ENCODE measurements around the gene LRRC42.

LRRC42 gene, protein sequence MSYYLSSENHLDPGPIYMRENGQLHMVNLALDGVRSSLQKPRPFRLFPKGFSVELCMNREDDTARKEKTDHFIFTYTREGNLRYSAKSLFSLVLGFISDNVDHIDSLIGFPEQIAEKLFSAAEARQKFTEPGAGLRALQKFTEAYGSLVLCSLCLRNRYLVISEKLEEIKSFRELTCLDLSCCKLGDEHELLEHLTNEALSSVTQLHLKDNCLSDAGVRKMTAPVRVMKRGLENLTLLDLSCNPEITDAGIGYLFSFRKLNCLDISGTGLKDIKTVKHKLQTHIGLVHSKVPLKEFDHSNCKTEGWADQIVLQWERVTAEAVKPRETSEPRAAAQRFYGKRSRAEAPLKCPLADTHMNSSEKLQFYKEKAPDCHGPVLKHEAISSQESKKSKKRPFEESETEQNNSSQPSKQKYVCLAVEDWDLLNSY

DNA sequence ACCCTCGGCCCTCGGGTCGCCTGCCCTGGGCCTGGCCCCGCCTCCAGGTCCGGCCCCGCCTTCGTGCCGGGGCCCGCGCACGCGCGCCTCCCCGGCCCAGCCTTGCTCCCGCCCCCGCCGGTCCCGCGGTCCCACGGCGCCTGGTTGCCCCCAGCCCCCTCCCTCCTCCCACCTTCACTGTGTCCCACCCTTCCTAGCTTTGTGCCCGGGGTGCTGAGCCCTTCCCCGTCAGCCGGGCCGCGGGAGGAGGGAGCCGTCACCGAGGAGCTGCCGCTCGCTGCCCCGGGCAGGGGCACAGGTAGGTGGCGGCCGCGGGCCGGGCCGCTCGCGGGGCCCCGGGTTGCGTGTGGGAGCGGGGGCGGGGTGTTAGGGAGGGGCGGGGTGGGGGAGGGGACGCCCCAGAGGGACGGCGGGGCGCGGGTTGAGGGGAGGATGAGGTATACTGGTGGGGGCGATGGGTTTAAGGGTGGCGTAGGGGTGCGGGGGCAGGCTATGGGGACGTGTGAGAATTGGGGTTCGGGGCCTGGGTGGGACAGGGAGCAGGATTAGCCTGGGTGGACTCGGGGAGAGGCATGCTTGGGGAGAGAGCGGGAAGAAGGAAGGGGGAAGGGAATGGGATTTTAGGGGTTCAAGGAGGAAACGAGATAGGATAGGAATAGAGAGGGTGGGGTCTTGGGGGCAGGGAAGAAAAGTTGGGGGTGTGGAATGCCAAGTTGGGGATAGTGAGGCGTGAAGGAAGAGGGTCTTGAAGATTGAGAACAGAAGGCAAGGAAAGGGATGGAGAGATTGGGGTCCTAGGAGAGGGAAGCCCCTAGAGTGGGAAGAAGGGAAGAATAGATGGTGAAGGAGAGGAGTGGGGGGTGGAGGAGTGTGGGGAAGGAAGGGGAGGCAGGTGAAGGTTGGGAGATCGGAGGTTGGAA lies at the start of gene LRRC42:
LRRC42 (plus strand) TSS at position 99 of the 920 bp plus-strand sequence. CDS start 5,650 bp downstream, outside the sequence.
- peak; percentile 62 for DNase-seq

DNA sequence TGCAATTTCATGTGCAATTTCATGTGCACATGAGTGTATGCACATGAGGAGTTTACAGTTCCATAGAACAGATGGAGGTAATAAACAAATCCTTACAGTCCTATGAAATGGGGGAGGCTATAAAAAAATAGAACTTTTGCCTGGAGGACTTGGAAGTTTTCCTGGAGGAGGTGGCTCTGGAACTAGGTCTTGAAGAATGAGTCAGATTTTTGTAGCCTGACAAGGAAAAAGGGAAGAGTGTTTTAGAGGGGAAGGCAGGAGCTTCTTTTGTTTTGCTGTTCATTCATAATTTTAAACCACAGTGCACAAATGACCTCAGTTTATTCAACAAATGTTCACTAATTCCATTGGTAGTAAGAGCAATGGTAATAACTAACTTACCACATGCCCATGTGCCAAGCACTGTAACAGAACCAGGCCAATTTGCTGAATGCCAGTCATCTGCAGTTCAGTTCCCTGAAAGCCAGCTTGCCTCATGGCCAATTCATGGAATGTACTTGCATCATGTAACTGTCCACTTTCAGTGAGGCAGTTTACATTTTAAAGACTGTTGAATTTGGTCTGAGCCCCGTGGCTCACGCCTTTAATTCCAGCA lies 49.4 kb upstream of the LRRC42 start:
- no peak for DNase-seq

DNA sequence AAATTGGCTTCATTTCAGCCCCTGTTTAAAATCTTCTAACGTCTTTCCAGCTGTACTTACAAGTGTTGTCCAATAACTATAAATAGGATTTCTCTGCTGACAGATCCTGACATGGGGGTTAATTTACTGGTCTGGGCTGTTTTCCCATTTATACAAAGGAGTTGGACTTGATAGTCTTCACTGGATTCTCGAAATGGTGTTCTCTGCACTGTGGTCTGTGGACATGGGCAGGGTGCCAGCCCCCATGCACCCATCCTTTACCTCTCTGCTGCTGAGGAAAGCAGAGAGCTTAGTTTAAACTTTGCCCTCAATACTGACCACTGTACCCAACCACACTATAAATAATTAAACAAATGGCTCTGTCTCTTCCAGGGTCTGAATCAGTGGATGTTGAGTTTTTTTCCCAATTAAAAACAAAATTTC lies 46.9 kb upstream of the LRRC42 start:
- peak; percentile 39 for DNase-seq

DNA sequence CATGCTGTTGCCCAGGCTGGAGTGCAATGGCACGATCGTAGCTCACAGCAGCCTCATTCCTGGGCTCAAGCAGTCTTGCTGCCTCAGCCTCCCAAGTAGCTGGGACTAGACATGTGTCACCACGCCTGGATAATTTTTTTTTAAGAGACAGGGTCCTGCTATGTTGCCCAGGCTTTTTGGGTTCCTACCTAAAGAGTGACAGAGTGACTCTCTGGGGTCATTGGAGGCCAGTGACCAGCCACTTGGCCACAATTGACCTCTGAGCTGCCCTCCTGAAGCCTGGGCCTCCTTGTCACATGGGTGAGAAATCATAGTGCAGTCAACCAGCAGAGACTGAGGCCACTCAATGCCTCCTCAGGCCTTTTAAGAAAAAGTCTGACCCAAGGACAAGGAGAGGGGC lies 46.4 kb upstream of the LRRC42 start:
- DNase-seq: no peak

DNA sequence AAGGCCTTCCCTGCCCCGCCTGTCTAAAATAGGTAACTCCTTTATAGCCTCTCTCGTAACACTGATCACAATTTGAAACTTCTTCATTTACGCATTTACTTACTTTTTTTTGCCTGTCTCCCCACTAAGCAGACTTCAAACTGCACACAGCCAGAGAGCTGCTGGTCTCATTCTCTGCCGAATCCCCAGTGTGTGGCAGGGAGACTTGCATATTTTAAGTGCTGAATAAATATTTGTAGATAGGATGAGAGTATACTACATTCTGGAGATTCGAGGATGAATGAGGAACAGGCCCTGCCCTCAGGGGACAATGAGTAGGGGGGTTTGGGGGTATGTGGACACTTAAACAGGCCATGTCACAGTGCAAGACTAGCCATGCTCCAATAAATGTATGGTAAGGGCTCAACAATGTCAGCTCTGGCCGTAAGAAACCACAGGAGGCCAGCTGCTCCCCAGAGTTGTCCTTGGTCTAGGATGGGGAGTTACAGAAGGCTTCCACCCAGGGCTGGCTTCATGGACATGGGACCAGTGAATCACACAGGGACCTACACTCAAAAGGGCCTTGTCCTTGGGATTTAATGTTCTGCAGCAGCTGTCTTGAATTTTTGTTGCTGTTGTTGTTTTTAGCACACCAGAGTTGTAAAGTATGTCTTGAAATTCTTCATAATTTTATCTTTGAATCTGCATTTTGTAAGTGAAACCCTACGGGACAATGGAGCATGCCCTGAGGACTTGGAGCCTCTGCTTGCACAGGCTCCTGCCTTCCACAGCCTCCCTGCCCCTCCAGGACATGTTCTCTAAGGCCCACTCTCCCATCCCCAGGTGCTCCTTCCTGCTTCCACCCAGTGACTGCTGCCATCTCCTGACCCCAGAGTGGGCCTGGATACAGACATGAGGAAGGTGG lies 43.7 kb upstream of the LRRC42 start:
- no peak for DNase-seq

DNA sequence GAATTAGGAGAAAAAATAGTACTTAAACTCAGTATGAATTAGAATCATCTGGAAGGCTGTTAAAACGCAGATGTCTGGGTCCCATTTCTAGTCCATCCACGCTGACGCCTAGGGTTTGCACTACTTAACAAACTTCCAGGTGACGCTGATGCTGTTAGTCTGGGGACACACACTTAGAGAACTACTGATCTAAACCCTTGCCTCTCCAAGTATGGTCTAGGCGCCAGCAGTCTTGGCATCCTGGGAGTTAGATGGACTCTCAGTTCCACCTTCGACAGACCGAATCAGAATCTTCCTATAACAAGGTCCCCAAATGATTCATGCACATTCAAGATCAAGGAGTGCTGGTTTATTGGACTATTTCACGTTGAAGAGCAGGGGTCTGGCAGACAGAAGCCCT lies 40.6 kb upstream of the LRRC42 start:
- no peak for DNase-seq

DNA sequence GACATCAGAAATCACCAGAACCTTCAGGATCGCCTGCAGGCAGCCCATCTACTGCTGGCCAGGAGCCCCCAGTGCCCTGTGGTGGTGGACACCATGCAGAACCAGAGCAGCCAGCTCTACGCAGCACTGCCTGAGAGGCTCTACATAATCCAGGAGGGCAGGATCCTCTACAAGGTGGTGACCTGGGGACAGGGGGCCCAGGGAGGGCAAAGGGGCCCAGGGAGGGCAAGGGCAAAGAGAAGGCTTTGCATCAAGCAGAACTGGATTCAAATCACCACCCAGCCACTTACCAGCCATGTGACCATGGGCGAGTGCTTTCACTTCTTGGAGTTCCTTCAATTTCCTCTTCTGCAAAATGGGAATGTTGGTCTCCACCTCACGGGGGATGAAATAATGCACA lies 40.0 kb upstream of the LRRC42 start:
- no peak for DNase-seq

DNA sequence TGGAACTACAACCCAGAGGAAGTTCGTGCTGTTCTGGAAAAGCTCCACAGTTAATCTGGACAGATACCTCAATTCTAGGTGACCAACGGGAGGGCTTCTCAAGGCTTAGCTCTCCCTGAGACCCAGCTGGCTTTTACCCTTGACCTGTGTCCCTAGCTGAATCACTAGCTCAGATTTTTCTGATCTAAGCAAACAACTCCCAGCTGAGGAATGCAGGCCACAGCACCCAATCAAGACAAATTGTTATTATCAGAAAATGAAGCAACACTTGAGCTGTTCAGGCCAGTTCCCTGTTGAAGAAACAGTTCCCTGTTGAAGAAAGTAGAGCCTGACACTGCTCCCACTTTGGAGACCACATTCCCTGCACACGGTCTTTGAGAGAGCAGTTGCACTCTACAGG lies 36.2 kb upstream of the LRRC42 start:
- no peak for DNase-seq

DNA sequence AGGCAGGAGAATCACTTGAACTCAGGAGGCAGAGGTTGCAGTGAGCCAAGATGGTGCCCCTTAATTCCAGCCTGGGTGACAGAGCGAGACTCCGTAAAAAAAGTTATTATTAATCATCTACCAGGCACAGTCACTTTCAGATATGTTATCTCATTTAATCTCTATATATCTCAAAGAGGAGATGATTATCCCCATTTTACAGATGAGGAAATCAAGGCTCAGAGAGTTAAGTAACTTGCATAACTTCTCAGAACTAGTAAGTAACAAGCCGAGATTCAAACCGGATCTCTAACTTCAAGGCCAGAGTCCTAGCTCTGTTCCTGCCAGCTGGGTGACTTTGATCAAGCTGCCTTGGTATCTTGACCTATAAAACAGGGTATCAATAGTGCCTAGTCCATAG lies 34.7 kb upstream of the LRRC42 start:
- DNase-seq: no peak

DNA sequence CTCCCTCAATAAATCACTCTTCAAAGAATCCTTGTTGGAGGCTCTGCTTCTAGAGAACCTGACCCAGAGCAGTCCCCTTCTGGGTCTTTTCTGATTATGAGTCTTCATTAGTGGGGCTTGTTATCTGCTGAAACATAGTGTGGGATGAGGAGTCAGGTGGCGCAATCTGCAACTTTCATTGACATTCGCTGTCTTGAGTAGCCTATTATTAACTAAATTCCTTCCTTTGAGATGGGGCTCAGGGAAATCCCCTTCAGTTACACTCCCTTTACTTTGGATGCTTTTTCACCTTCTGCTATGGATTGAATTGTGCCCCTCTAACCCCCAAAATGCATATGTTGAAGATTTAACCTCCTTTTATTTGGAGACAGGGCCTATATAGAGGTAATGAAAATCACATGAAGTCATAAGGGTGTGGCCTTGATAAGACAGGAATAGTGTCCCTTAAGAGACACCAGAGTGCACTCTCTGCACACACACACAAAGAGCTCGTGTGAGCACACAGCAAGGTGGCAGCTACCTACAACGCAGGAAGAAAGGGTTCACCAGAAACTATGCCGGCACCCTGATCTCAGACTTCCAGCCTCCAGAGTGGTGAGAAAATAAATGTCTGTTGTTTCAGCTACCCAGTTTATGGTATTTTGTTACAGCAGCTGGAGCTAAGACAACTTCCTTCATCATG lies 32.7 kb upstream of the LRRC42 start:
- DNase-seq: no peak

DNA sequence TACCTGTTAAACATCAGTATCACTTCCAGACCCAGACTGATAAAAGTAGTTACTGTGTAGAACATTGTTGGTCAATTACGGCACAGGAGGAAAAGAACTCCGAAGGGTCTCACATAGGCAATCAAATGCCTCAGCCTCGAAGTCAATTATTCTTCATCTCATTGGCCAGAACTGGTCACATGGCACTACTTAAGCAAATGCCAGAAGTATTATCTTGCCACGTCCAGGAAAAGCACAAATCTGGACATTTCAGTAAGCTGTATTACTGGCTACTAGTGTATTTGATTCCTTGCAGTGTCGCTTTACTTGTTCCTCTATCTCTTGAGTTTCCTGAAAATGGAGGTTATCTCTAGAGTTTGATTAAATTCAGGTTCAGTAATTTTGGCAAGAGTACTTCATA lies 27.8 kb upstream of the LRRC42 start:
- DNase-seq: no peak

DNA sequence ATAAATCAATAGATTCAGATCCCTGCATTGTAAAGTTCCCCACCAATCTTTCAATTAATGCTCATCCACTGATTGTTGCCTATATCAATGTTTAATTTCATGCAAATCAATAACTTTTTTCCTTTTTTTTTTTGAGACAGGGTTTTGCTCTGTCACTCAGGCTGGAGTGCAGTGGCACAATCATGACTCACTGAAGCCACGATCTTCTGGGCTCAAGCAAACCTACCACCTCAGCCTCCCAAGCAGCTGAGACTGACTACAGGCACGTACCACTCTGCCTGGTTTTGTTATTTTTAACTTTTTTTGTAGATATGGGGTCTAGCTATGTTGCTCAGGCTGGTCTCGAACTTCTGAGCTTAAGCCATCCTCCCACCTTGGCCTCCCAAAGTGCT lies 26.5 kb upstream of the LRRC42 start:
- DNase-seq: no peak

DNA sequence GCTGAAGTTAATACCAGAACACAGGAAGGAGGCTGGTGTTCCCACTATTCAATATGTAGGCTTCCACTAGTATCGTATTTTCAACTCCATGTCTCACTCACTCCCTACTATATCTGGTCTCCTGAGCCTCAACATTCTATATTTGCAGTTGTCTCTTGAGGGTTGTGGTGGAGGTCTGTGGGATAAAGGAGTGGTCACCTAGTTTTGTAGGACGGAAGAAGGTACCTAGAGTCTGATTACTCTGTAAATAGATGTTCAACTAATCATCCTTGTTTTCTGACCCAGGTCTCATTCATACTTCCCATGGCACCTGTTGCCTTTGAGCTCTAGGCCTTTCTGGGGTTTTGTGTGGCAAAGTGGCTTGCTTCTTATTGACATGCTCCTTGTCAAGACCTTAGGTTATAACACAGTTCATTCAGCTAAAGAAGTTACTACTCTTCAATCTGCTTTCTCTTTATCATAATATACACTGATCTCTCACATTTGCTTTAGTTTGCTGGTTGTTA lies 18.7 kb upstream of the LRRC42 start:
- no peak for DNase-seq

DNA sequence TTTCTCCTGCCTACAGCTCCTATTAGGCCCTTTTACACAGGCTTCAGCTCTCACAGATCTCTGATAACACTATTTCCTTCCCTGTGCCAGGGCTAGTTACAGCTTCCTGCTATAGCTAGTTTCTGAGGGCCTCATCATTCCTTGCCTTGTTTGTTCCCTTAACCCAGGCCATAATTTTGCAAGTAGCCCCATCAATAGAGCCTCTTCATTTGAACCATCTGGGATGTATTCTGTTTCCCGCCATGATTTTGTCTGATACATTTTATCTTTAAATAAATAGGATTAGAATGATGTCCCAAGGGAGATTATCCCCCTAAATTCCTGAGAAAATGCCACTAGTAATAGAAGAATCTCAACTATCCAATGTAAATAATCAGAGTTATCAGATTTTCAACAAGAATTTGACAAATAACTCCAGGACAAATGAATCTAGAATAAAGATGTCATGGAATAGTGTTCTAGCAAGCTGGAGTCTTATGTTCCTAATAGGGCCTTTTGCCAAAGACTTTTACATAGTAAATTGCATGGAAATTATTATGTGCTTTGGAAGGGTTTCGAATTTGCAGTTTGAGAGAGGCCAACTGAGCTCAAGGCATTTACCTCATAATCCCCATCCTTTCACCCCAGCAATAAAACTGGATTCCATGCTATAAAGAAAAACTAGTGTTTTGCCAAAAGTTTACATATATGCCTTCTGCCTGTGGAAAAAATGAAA lies 16.7 kb upstream of the LRRC42 start:
- DNase-seq: no peak

DNA sequence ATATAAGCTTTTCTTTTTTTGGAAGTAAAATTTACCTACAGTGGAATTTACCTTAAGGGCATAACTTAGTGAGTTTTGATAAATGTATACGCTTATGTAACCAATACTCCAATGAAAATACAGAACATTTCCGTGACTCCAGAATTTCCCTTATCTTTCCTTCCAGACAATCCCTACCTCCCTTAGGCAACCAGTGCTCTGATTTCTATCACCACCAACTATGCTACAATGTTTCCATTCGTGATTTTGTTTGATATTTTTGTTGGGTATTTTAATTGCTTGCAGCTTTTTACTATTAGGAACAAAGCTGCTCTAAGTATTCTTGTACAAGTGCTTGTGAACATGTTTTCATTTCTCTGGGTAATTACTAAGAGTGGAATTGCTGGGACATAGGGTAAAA lies 15.2 kb upstream of the LRRC42 start:
- no peak for DNase-seq

DNA sequence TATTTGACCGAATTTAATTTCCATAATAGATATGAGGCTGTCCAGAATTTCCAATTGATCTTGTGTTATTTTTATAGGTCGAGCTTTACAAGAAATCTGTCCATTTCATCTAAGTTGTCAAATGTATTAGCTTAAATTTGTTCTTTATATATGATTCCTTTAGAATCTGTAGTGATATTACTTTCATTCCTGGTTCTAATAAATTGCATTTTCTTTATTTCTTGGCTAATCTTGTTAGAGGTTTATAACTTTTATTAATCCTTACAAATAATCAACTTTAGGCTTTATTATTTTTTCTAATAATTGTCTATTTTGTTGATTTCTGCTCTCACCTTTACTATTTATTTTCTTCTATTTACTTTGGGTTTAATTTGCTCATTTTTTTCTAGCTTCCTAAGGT lies 14.6 kb upstream of the LRRC42 start:
- DNase-seq: no peak

DNA sequence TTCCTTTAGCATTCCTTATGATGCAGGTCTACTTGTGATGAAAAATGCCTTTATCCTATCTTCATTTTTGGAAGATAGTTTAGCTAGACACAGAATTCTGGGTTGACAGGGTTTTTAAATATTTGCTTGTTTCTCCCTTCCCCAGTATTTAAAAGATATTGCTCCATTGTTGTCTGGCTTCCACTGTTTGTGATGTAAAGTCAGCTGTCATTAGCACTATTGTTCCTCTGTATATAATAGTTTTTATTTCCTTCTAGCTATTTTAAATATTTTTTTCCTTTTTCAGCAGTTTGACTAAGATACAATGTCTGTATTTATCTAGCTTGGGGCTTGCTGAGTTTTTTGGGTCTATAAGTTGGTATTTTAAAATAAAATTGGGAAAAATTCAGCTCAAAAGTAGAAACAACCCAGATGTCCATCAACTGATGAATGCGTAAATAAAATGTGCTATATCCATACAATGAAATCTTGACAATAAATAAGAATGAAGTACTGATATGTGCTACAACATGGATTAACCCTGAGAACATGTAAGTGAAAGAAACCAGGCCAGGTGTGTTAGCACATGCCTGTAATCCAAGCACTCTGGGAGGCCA lies 11.9 kb upstream of the LRRC42 start:
- DNase-seq: no peak

DNA sequence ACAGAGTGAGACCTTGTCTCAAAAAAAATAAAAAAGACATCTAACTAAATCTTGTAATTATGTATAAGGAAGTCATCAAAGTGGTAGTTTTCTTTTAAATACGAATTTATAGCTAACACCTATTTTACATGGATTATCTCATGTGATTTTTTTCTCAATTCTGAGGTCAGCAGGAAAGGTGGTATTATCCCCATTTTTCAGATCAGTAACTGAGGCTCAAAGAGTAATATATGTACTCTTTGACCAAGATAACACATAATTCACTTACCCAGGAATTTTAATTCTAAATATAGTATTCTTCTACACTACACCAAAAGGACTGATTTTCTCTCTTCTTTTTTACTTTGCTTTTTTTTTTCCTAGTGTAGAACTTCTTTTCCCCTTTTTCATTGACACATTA lies 9.7 kb upstream of the LRRC42 start:
- no peak for DNase-seq

DNA sequence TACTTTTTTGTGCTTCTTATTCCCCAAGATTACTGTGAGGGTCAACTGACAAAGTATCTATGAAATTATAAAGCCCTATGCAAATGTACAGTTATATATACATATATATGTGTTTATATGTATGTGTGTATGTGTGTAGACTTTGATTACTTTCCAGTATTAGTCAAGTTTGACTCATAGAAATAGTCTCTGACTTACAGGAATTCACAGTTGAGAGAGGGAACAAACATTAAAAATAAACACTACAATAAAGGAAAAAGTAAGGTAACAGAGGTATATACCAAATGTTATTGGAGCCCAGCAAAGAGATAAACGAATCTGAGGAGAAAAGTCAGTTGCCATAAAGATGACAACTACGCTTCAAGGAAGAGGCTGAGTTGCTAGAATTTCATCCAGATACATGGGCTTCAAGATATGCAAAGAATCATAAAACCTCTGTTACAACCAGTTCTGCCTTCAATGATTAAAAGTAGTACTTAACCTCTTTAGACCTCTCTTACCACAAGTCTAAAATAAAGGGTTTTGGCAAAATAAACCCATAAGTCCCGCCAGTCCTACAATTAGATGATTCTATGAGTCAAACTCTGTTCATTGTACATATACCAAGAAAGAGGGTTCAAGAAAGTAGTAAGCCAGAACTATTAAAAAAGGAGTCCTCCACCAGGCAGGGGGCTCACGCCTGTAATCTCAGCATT lies 7.9 kb upstream of the LRRC42 start:
- DNase-seq: no peak

All from SHP77 treated with DMSO at 0.1 percent for 48 hours (cell line).